ENCODE results near the gene TMEM35A. TPM values are rescaled to one million over a fixed set of nuclear protein-coding genes. Genes with fewer than 3 reads are reported as not detected.

The TMEM35A gene
- total and polyA plus RNA-seq, 9 of the 15 experiments (the other 6 are each of a cell fraction or from before 2014, with no cell fraction given): not detected

DNA sequence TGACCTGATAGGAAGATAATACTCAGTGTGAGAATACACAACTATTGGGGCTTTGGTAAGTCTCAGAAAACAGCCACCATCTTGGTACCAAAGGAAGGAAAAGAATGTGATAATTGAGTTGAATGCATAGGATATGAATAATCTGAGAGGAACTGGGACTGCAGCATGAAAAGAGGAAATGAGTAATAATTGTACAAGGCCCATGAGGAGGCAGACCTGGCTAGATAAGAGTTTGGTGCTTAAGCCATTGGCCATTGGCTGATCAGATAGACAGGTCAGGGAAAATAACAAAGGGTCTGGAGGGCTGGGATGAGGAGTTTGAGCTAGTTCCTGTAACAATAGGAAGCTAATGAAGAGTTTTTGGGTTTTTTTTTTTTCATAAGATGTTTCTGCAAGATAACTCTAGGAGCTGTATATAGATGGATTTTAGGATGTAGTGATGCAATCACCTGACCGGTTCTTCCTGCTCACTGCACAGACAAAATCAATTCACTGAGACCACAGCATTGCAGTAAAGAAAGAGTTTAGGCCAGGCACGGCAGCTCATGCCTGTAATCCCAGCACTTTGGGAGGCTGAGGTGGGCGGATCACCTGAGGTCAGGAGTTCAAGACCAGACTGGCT, 21.5 kb upstream of the TMEM35A start (continued):
- TF ChIP-seq NFE2L1 (tag; IDR thresholded peaks at IDR 0.05; ENCODE audit: borderline replicate concordance, low read depth): no peak
- peak; percentile 68 for TF ChIP-seq SMARCE1 (IDR thresholded peaks at IDR 0.05)

GRCh38 chrX:101062176-101062575, 16.5 kb upstream of the TMEM35A start:
- in situ Hi-C loops (cut with MboI) (no loop called here), intact Hi-C loops (cut with micrococcal nuclease) (no loop called here)
- TF ChIP-seq, protein P1, sequence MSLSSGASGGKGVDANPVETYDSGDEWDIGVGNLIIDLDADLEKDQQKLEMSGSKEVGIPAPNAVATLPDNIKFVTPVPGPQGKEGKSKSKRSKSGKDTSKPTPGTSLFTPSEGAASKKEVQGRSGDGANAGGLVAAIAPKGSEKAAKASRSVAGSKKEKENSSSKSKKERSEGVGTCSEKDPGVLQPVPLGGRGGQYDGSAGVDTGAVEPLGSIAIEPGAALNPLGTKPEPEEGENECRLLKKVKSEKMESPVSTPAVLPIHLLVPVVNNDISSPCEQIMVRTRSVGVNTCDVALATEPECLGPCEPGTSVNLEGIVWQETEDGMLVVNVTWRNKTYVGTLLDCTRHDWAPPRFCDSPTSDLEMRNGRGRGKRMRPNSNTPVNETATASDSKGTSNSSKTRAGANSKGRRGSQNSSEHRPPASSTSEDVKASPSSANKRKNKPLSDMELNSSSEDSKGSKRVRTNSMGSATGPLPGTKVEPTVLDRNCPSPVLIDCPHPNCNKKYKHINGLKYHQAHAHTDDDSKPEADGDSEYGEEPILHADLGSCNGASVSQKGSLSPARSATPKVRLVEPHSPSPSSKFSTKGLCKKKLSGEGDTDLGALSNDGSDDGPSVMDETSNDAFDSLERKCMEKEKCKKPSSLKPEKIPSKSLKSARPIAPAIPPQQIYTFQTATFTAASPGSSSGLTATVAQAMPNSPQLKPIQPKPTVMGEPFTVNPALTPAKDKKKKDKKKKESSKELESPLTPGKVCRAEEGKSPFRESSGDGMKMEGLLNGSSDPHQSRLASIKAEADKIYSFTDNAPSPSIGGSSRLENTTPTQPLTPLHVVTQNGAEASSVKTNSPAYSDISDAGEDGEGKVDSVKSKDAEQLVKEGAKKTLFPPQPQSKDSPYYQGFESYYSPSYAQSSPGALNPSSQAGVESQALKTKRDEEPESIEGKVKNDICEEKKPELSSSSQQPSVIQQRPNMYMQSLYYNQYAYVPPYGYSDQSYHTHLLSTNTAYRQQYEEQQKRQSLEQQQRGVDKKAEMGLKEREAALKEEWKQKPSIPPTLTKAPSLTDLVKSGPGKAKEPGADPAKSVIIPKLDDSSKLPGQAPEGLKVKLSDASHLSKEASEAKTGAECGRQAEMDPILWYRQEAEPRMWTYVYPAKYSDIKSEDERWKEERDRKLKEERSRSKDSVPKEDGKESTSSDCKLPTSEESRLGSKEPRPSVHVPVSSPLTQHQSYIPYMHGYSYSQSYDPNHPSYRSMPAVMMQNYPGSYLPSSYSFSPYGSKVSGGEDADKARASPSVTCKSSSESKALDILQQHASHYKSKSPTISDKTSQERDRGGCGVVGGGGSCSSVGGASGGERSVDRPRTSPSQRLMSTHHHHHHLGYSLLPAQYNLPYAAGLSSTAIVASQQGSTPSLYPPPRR (CRISPR knock-in tag; IDR thresholded peaks at IDR 0.05; ENCODE audit: borderline replicate concordance): no peak
- TF ChIP-seq ZNF507 (tag; conservative IDR thresholded peaks at IDR 0.05) (no peak), ZBTB40 (IDR thresholded peaks at IDR 0.05) (no peak), ZBTB40 (CRISPR knock-in tag; IDR thresholded peaks at IDR 0.05) (no peak)
- no peak overlapping the region for H3K9ac ChIP-seq (ENCODE audit: insufficient read depth in 1 of 2, low read depth in 2 of 2, low read length in 2 of 2)
- no peak overlapping the region for H3K4me3 ChIP-seq
- H3K9me3 ChIP-seq (replicated peaks; ENCODE audit: control insufficient read depth, insufficient read depth, low read depth, low read length): no peaks in the 10 kb centered on the region
- no peak overlapping the region for H2AFZ ChIP-seq (ENCODE audit: low read depth, low read length)
- DNase-seq (ENCODE audit: extremely low read depth in 1 of 4, low spot score in 3 of 4) (no peak), FAIRE-seq (no peak), ATAC-seq (no peak)
- no peak overlapping the region for H3K27ac ChIP-seq (ENCODE audit: extremely low read depth, low read depth, low read length)
- H3K27me3 ChIP-seq (ENCODE audit: control insufficient read depth in 2 of 2, insufficient read depth in 2 of 2, low read length in 2 of 2): no peaks in the 10 kb centered on the region
- no peaks in the 10 kb centered on the region for H3K36me3 ChIP-seq (ENCODE audit: control insufficient read depth, insufficient read depth, low read length)
- H3K4me2 ChIP-seq (ENCODE audit: insufficient read depth, low read length): no peak overlapping the region
- H3K4me1 ChIP-seq (replicated peaks in 1 of 2; ENCODE audit: control insufficient read depth in 2 of 2, insufficient read depth in 2 of 2, low read length in 2 of 2): no peaks in the 10 kb centered on the region; a peak in 1 of 5 replicates
- H3K9me1 ChIP-seq (ENCODE audit: control insufficient read depth, insufficient read depth, low read length): no peaks in the 10 kb centered on the region
- no TSS peak for BruUV-seq (replicated peaks)
- CTCF ChIA-PET (ENCODE audit: low intra/inter-chr PET ratio): no interaction called here
- no peaks in the 10 kb centered on the region for H4K20me1 ChIP-seq (replicated peaks; ENCODE audit: control insufficient read depth, insufficient read depth, low read length)
- POLR2A ChIA-PET: no interaction called here
- H3K79me2 ChIP-seq (ENCODE audit: control insufficient read depth, insufficient read depth, low read length): no peaks in the 10 kb centered on the region

Data from K562 (cell line).